ENCODE data around the gene PDE4D.
"Not testable (repeated sequence)": the region's sequence is repeated elsewhere in the genome, so short reads cannot be mapped to it uniquely, and the experiment has no call there.

Gene PDE4D

GRCh38 chr5:58961631-58962280, 931.8 kb downstream of the PDE4D start:
- no peak overlapping the region for H4K91ac ChIP-seq (ENCODE audit: low read length)
- no peaks in the 10 kb centered on the region for H3K9me3 ChIP-seq (ENCODE audit: control insufficient read depth, low read length)
- H3K36me3 ChIP-seq (ENCODE audit: control insufficient read depth in 1 of 2, insufficient read depth in 2 of 2, low read depth in 1 of 2, low read length in 2 of 2), result no peaks in the 10 kb centered on the region
- DNase-seq, result no peak
- no peaks in the 10 kb centered on the region for H3K79me1 ChIP-seq (replicated peaks; ENCODE audit: low read length, poor library complexity, severe bottlenecking)
- H2AFZ ChIP-seq (ENCODE audit: low read depth, low read length), result no peak overlapping the region
- H3K14ac ChIP-seq (ENCODE audit: low read length in 2 of 2), result no peak overlapping the region
- no peak overlapping the region for H2BK15ac ChIP-seq (ENCODE audit: low read depth, poor library complexity, severe bottlenecking)
- H3K27me3 ChIP-seq (ENCODE audit: control insufficient read depth in 1 of 2, insufficient read depth in 1 of 2, low read length in 2 of 2), result peaks cover 0 to 5% of the 10 kb centered on the region in 2 experiments
- no peak overlapping the region for H3K4me2 ChIP-seq (ENCODE audit: low read length, poor library complexity, severe bottlenecking)
- H3K27ac ChIP-seq (ENCODE audit: low read length, poor library complexity, severe bottlenecking), result no peak overlapping the region
- H3K9ac ChIP-seq (ENCODE audit: low read length), result no peak overlapping the region
- no peak overlapping the region for H3K4ac ChIP-seq (ENCODE audit: low read depth in 1 of 2, low read length in 2 of 2)
- peaks cover 4% of the 10 kb centered on the region for H3K4me1 ChIP-seq (ENCODE audit: control insufficient read depth, insufficient read depth, low read depth, low read length)
- H3K23ac ChIP-seq (ENCODE audit: low read length in 2 of 2), result no peak overlapping the region
- no peak overlapping the region for H2BK120ac ChIP-seq (ENCODE audit: low read depth, low read length)
- WGBS, result 80% methylated on average over 2 of the region's 3 CpGs
- H3K4me3 ChIP-seq (ENCODE audit: insufficient read depth in 1 of 2, low read depth in 1 of 2, low read length in 2 of 2), result no peak overlapping the region
- no peak overlapping the region for H4K8ac ChIP-seq (ENCODE audit: low read length)
- H2BK5ac ChIP-seq (ENCODE audit: low read depth, low read length, poor library complexity, severe bottlenecking), result no peak overlapping the region
- H2BK12ac ChIP-seq (ENCODE audit: low read length in 2 of 2), result no peak overlapping the region
- H3K18ac ChIP-seq (ENCODE audit: low read depth in 1 of 2, low read length in 2 of 2), result no peak overlapping the region
- no peak overlapping the region for H2AK5ac ChIP-seq (ENCODE audit: low read length, severe bottlenecking)

- H3K4me2 ChIP-seq (ENCODE audit: low read length, poor library complexity, severe bottlenecking), result no peak overlapping the region
- no peak overlapping the region for H2AFZ ChIP-seq (ENCODE audit: low read depth, low read length)
- no peaks in the 10 kb centered on the region for H3K79me1 ChIP-seq (replicated peaks; ENCODE audit: low read length, poor library complexity, severe bottlenecking)
- H3K14ac ChIP-seq (ENCODE audit: low read length in 2 of 2), result peak overlapping the region in 1 of 2 experiments; percentile 55
- no peak overlapping the region for H3K4ac ChIP-seq (ENCODE audit: low read depth in 1 of 2, low read length in 2 of 2)
- no peak overlapping the region for H2AK5ac ChIP-seq (ENCODE audit: low read length, severe bottlenecking)
- no peak overlapping the region for H3K27ac ChIP-seq (ENCODE audit: low read length, poor library complexity, severe bottlenecking)
- peaks cover 0 to 5% of the 10 kb centered on the region in 2 experiments for H3K27me3 ChIP-seq (ENCODE audit: control insufficient read depth in 1 of 2, insufficient read depth in 1 of 2, low read length in 2 of 2)
- H3K4me3 ChIP-seq (ENCODE audit: insufficient read depth in 1 of 2, low read depth in 1 of 2, low read length in 2 of 2), result no peak overlapping the region
- no peak overlapping the region for H2BK120ac ChIP-seq (ENCODE audit: low read depth, low read length)
- H3K36me3 ChIP-seq (ENCODE audit: control insufficient read depth in 1 of 2, insufficient read depth in 2 of 2, low read depth in 1 of 2, low read length in 2 of 2), result no peaks in the 10 kb centered on the region
- H4K91ac ChIP-seq (ENCODE audit: low read length), result no peak overlapping the region
- H3K9ac ChIP-seq (ENCODE audit: low read length), result no peak overlapping the region
- no peaks in the 10 kb centered on the region for H3K9me3 ChIP-seq (ENCODE audit: control insufficient read depth, low read length)
- DNase-seq, result no peak
- no peak overlapping the region for H3K23ac ChIP-seq (ENCODE audit: low read length in 2 of 2)
- H3K4me1 ChIP-seq (ENCODE audit: control insufficient read depth, insufficient read depth, low read depth, low read length), result peaks cover 2% of the 10 kb centered on the region
- H3K18ac ChIP-seq (ENCODE audit: low read depth in 1 of 2, low read length in 2 of 2), result no peak overlapping the region
- WGBS, result 41% methylated on average over 3 of the region's 3 CpGs
- H4K8ac ChIP-seq (ENCODE audit: low read length), result no peak overlapping the region
- no peak overlapping the region for H2BK5ac ChIP-seq (ENCODE audit: low read depth, low read length, poor library complexity, severe bottlenecking)
- H2BK12ac ChIP-seq (ENCODE audit: low read length in 2 of 2), result no peak overlapping the region
- no peak overlapping the region for H2BK15ac ChIP-seq (ENCODE audit: low read depth, poor library complexity, severe bottlenecking)
Observed at GRCh38 chr5:58958701-58959100, 934.8 kb downstream of the PDE4D start.

- not testable (repeated sequence) for H2AFZ ChIP-seq (ENCODE audit: low read depth, low read length); H2AK5ac ChIP-seq (ENCODE audit: low read length, severe bottlenecking); H4K91ac ChIP-seq (ENCODE audit: low read length); H3K9ac ChIP-seq (ENCODE audit: low read length); H4K8ac ChIP-seq (ENCODE audit: low read length); H3K14ac ChIP-seq (ENCODE audit: low read length in 2 of 2); H3K27me3 ChIP-seq (ENCODE audit: control insufficient read depth in 1 of 2, insufficient read depth in 1 of 2, low read length in 2 of 2); DNase-seq; H2BK5ac ChIP-seq (ENCODE audit: low read depth, low read length, poor library complexity, severe bottlenecking); H2BK15ac ChIP-seq (ENCODE audit: low read depth, poor library complexity, severe bottlenecking); H3K4me3 ChIP-seq (ENCODE audit: insufficient read depth in 1 of 2, low read depth in 1 of 2, low read length in 2 of 2); H3K9me3 ChIP-seq (ENCODE audit: control insufficient read depth, low read length); H3K79me1 ChIP-seq (replicated peaks; ENCODE audit: low read length, poor library complexity, severe bottlenecking); H3K4me2 ChIP-seq (ENCODE audit: low read length, poor library complexity, severe bottlenecking); H2BK120ac ChIP-seq (ENCODE audit: low read depth, low read length); H3K27ac ChIP-seq (ENCODE audit: low read length, poor library complexity, severe bottlenecking); H2BK12ac ChIP-seq (ENCODE audit: low read length in 2 of 2); H3K4ac ChIP-seq (ENCODE audit: low read depth in 1 of 2, low read length in 2 of 2); H3K4me1 ChIP-seq (ENCODE audit: control insufficient read depth, insufficient read depth, low read depth, low read length); H3K36me3 ChIP-seq (ENCODE audit: control insufficient read depth in 1 of 2, insufficient read depth in 2 of 2, low read depth in 1 of 2, low read length in 2 of 2); H3K23ac ChIP-seq (ENCODE audit: low read length in 2 of 2); H3K18ac ChIP-seq (ENCODE audit: low read depth in 1 of 2, low read length in 2 of 2)
- 80% methylated on average over 1 of the region's 2 CpGs for WGBS
Observed at GRCh38 chr5:58953218-58953617, 940.3 kb downstream of the PDE4D start.

- Histone ChIP-seq H3K4me3 (ENCODE audit: insufficient read depth in 1 of 2, low read depth in 1 of 2, low read length in 2 of 2) (no peak overlapping the region), H2BK12ac (ENCODE audit: low read length in 2 of 2) (no peak overlapping the region), H3K18ac (ENCODE audit: low read depth in 1 of 2, low read length in 2 of 2) (no peak overlapping the region), H2BK15ac (ENCODE audit: low read depth, poor library complexity, severe bottlenecking) (no peak overlapping the region), H3K79me1 (replicated peaks; ENCODE audit: low read length, poor library complexity, severe bottlenecking) (no peaks in the 10 kb centered on the region), H3K27ac (ENCODE audit: low read length, poor library complexity, severe bottlenecking) (no peak overlapping the region), H3K4ac (ENCODE audit: low read depth in 1 of 2, low read length in 2 of 2) (no peak overlapping the region), H3K14ac (ENCODE audit: low read length in 2 of 2) (no peak overlapping the region), H4K91ac (ENCODE audit: low read length) (no peak overlapping the region), H3K9me3 (ENCODE audit: control insufficient read depth, low read length) (no peaks in the 10 kb centered on the region), H3K36me3 (ENCODE audit: control insufficient read depth in 1 of 2, insufficient read depth in 2 of 2, low read depth in 1 of 2, low read length in 2 of 2) (no peaks in the 10 kb centered on the region), H2BK120ac (ENCODE audit: low read depth, low read length) (no peak overlapping the region), H4K8ac (ENCODE audit: low read length) (no peak overlapping the region), H2AFZ (ENCODE audit: low read depth, low read length) (no peak overlapping the region), H3K4me2 (ENCODE audit: low read length, poor library complexity, severe bottlenecking) (no peak overlapping the region), H3K23ac (ENCODE audit: low read length in 2 of 2) (peak overlapping the region in 1 of 2 experiments; percentile 5), H2AK5ac (ENCODE audit: low read length, severe bottlenecking) (no peak overlapping the region), H3K4me1 (ENCODE audit: control insufficient read depth, insufficient read depth, low read depth, low read length) (no peaks in the 10 kb centered on the region), H3K9ac (ENCODE audit: low read length) (no peak overlapping the region), H2BK5ac (ENCODE audit: low read depth, low read length, poor library complexity, severe bottlenecking) (no peak overlapping the region), H3K27me3 (ENCODE audit: control insufficient read depth in 1 of 2, insufficient read depth in 1 of 2, low read length in 2 of 2) (peaks cover 0 to 4% of the 10 kb centered on the region in 2 experiments)
- WGBS, result 48% methylated on average over 2 of the region's 2 CpGs
- no peak for DNase-seq
Observed at GRCh38 chr5:58950224-58950623, 943.3 kb downstream of the PDE4D start.

Data from mesenchymal stem cell (in vitro differentiated cells and primary cell).